ENCODE measurements around the gene RPL7A. TPM values are rescaled to one million over a fixed set of nuclear protein-coding genes. Genes with fewer than 3 reads are reported as not detected.
"Not testable (repeated sequence)": the region's sequence is repeated elsewhere in the genome, so short reads cannot be mapped to it uniquely, and the experiment has no call there.

RPL7A gene
- total RNA-seq, 1 donor from 2014 or later = 2,339 TPM

DNA sequence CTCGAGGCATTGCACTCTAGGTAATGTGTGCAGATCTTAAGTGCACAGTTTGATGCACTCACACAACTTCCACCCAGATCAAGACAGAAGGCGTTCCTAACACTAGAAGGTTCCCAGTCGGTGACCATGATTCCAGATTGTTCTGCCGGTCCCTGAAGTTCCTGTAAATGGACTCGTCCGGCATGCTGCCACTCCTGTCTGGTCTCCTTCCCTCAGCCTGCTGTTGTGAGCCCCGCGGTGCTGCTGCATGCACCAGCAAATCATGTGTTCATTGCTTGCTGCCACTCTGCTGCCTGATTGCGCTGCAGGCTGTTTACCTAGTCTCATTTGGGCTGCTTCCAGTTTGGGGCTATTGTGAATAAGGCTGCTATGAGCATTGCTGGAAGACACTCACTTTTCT, 39.7 kb downstream of the RPL7A start:
- Histone ChIP-seq H3K4me3 (ENCODE audit: low read depth, low read length) (no peak overlapping the region), H3K36me3 (ENCODE audit: control insufficient read depth, insufficient read depth, low read length) (no peaks in the 10 kb centered on the region), H3K27me3 (ENCODE audit: control insufficient read depth, insufficient read depth, low read length) (peaks cover 4% of the 10 kb centered on the region)
- no peak for DNase-seq (ENCODE audit: low read depth)
- TF ChIP-seq, protein P1, sequence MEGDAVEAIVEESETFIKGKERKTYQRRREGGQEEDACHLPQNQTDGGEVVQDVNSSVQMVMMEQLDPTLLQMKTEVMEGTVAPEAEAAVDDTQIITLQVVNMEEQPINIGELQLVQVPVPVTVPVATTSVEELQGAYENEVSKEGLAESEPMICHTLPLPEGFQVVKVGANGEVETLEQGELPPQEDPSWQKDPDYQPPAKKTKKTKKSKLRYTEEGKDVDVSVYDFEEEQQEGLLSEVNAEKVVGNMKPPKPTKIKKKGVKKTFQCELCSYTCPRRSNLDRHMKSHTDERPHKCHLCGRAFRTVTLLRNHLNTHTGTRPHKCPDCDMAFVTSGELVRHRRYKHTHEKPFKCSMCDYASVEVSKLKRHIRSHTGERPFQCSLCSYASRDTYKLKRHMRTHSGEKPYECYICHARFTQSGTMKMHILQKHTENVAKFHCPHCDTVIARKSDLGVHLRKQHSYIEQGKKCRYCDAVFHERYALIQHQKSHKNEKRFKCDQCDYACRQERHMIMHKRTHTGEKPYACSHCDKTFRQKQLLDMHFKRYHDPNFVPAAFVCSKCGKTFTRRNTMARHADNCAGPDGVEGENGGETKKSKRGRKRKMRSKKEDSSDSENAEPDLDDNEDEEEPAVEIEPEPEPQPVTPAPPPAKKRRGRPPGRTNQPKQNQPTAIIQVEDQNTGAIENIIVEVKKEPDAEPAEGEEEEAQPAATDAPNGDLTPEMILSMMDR (IDR thresholded peaks at IDR 0.05; ENCODE audit: insufficient read depth, low read length, poor library complexity, severe bottlenecking) = no peak

DNA sequence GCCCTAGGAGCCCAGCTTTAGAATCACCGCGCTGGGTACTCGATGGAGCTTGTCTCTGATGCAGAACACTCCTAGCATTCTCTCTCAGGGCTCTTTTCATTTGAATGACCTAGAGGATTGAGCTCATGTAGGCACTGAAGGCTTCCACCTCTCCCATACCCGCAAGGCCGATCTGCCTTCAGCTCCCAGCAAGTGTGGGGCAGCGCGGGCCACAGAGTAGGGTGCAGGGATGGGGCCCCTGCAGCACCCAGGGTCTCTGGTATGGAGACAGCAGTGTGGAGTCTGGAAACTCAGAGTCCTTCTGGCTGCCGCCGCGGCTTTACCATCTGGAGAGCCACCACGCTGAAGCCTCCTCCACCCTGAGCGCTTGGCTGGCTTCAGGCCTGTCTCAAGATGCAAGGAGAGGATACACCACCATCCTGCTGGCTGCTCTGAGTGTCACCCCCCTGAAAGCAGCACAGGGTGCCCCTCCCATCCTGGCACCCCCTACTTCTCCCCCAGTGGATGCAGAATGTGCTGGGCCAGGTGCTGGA, 41.1 kb downstream of the RPL7A start:
- no peak for DNase-seq (ENCODE audit: low read depth)
- Histone ChIP-seq H3K4me3 (ENCODE audit: low read depth, low read length) (no peak overlapping the region), H3K27me3 (ENCODE audit: control insufficient read depth, insufficient read depth, low read length) (peaks cover 12% of the 10 kb centered on the region), H3K36me3 (ENCODE audit: control insufficient read depth, insufficient read depth, low read length) (no peaks in the 10 kb centered on the region)
- TF ChIP-seq, protein P1 (IDR thresholded peaks at IDR 0.05; ENCODE audit: insufficient read depth, low read length, poor library complexity, severe bottlenecking) = no peak

DNA sequence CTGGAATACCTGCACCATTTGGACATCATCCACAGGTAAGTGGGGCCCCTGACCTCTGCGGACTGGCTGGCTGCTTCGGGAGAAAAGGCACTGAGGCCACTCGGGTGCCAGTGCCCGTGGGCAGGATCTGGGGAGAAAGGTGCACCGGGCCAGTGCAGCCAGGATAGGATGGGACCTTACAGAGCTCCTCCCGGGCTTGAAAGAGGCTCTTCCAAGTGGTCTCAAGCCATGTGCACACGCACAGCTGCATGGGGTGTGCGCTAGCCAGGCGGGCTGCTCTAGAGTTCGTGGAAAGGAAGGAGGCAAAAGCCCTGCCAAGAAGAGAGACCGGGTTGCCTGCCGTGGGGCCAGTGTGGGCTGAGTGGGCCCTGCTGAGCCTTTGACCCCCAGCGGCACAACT, 41.5 kb downstream of the RPL7A start:
- TF ChIP-seq, protein P1 (IDR thresholded peaks at IDR 0.05; ENCODE audit: insufficient read depth, low read length, poor library complexity, severe bottlenecking) = no peak
- DNase-seq (ENCODE audit: low read depth) = no peak

DNA sequence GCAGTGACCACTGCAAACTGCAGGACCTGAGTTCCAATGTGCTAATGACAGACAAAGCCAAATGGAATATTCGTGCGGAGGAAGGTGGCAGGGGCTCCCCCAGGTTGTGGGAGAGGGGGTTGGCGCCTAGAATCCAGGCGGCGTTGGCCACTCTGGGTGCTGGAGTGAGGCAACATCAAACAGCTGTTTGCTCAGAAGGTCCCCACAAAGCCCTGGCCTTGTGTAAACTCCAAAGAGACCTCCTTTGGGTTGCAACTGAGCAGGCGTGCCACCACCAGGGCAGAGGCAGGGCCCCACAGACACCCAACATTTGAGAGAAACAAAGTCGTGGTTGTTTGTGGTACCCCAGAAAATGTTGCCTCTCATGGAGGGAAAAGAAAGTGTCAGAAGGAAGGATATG, 42.7 kb downstream of the RPL7A start:
- Histone ChIP-seq H3K4me3 (ENCODE audit: low read depth, low read length) (no peak overlapping the region), H3K36me3 (ENCODE audit: control insufficient read depth, insufficient read depth, low read length) (no peaks in the 10 kb centered on the region), H3K27me3 (ENCODE audit: control insufficient read depth, insufficient read depth, low read length) (peaks cover 28% of the 10 kb centered on the region)
- no peak for DNase-seq (ENCODE audit: low read depth)
- TF ChIP-seq, protein P1 (IDR thresholded peaks at IDR 0.05; ENCODE audit: insufficient read depth, low read length, poor library complexity, severe bottlenecking) = no peak

More for the DNA sequence above, 41.5 kb downstream of the RPL7A start:
- Histone ChIP-seq H3K36me3 (ENCODE audit: control insufficient read depth, insufficient read depth, low read length) (no peaks in the 10 kb centered on the region), H3K4me3 (ENCODE audit: low read depth, low read length) (no peak overlapping the region), H3K27me3 (ENCODE audit: control insufficient read depth, insufficient read depth, low read length) (peaks cover 17% of the 10 kb centered on the region)

DNA sequence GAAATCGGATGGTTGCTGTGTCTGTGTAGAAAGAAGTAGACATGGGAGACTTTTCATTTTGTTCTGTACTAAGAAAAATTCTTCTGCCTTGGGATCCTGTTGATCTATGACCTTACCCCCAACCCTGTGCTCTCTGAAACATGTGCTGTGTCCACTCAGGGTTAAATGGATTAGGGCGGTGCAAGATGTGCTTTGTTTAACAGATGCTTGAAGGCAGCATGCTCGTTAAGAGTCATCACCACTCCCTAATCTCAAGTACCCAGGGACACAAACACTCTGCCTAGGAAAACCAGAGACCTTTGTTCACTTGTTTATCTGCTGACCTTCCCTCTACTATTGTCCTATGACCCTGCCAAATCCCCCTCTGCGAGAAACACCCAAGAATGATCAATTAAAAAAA, 43.4 kb downstream of the RPL7A start:
- not testable (repeated sequence) for H3K36me3 ChIP-seq (ENCODE audit: control insufficient read depth, insufficient read depth, low read length); DNase-seq (ENCODE audit: low read depth); H3K4me3 ChIP-seq (ENCODE audit: low read depth, low read length)
- peaks cover 31% of the 10 kb centered on the region for H3K27me3 ChIP-seq (ENCODE audit: control insufficient read depth, insufficient read depth, low read length)

DNA sequence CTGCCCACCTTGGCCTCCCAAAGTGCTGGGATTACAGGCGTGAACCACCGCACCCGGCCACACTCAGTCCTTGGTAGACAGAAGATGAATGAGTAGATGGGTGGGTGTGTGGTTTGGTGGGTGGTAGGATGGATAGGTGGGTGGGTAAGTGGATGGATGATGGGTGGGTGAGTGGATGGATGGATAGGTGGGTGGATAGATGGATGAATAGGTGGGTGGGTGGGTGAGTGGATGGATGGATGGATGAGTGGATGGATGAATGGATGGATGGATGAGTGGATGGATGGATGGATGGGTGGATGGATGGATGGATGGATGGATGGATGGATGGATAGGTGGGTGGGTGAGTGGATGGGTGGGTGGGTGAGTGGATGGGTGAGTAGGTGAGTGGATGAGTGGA, 44.3 kb downstream of the RPL7A start:
- peaks cover 38% of the 10 kb centered on the region for H3K27me3 ChIP-seq (ENCODE audit: control insufficient read depth, insufficient read depth, low read length)
- DNase-seq (ENCODE audit: low read depth); H3K4me3 ChIP-seq (ENCODE audit: low read depth, low read length); H3K36me3 ChIP-seq (ENCODE audit: control insufficient read depth, insufficient read depth, low read length): not testable (repeated sequence)

DNA sequence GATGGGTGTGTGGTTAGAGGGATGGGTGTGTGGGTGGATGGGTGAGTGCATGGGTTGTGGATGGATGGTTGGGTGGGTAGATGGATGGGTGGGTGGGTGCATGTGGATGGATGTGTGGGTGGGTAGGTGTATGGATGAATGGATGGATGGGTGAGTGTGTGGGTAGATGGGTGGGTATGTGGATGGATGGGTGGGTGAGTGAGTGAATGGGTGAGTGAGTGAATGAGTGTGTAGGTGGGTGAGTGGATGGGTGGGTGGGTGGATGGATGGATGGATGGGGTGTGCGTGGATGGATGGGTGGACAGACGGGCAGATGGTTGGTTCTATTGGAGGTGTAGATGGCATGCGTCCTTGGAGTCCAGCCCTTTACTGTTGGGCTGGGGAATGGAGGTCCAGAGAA, 45.4 kb downstream of the RPL7A start:
- H3K27me3 ChIP-seq (ENCODE audit: control insufficient read depth, insufficient read depth, low read length) = peaks cover 45% of the 10 kb centered on the region
- TF ChIP-seq, protein P1 (IDR thresholded peaks at IDR 0.05; ENCODE audit: insufficient read depth, low read length, poor library complexity, severe bottlenecking) = no peak
- DNase-seq (ENCODE audit: low read depth) = no peak
- H3K36me3 ChIP-seq (ENCODE audit: control insufficient read depth, insufficient read depth, low read length) = no peaks in the 10 kb centered on the region
- no peak overlapping the region for H3K4me3 ChIP-seq (ENCODE audit: low read depth, low read length)
